ENCODE data around the gene ABR.

GRCh38 chr17:1123393-1123831 lies 56.4 kb downstream of the ABR start:
- TF ChIP-seq CTCF (IDR thresholded peaks at IDR 0.05) = no peak
- TF ChIP-seq POLR2A (IDR thresholded peaks at IDR 0.05) = no peak
- TF ChIP-seq EP300 (IDR thresholded peaks at IDR 0.05) = no peak
- no peak for TF ChIP-seq POLR2AphosphoS5 (IDR thresholded peaks at IDR 0.05)

Measured in suprapubic skin (tissue), 4 donors.